NCI-H345 treated with DMSO at 0.1 percent for 48 hours (cell line): ENCODE results near the gene CYTH1.

Experiments used
- DNase-seq: peaks from one replicate; lab custom pipeline; 2025; ENCODE audit not compliant: unreplicated experiment; lab: John Stamatoyannopoulos, UW

Gene CYTH1

DNA sequence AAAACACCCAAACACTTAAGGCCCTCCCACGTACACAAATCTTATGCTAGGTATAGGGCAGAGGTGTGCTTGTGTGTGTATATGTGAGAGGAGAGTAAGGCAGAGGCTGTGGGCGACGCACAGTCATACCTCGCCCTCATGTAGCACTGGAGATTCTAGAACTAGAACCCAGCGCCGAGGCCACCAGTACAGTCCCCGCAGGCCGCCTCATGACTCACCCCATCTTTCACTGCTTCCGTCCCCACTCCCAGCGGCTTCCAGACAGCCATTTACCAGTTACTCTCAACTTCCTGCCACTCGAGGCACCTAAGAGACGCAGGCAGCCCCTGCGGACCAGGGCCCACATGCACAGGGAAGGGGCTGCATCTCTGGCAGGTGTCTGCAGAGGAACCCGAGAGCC, 23.2 kb upstream of the CYTH1 start:
- no peak for DNase-seq

DNA sequence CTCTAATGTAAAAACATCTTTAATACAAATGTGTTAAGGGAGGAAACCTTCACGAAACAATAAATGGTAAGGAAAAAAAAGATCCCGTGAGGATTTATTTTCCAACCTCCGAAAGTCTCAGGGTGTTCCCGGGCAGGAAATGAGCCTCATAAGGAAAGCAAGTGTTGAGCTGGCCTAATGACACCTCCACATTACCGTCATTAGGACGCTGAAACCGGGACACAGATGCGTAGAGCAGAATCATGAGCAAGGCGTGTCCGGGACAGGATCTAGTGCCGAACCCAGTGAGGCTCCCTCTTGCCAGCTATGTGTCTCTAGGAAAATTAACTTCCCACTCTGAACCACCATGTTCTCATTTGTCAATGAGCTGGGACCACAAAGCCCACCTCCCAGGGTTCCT, 22.7 kb upstream of the CYTH1 start:
- DNase-seq = no peak

DNA sequence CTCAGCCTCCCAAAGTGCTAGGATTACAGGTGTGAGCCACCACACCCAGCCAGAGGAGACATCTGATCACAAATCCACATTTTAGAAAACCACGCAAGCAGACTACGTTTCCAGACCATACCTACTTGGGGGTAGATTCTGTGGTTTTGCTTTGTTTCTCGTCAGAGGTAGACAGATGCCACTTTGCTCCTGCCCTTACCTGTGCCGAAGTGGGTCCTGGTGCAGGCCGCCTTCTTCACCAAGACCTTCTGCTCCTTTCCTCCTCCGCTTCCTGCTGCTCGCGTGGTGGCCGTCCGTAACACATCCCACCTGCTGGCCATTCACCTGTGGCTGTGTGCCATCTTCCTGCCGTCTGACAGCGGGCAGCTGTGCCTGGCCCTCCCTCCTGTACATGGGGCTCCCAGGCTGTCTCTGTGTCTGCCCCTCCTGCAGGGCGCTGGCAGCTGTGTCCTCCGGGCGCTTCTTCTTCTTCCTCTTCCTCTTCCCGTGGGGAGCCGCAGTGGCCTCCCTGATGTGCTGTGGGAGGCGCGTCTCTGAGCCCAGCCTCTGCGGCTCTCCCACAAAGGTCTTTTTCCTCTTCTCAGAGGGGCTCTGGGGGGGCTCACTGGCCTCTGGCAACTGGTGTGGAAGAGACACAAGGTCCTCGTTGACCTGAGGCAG, 21.2 kb upstream of the CYTH1 start:
- no peak for DNase-seq

DNA sequence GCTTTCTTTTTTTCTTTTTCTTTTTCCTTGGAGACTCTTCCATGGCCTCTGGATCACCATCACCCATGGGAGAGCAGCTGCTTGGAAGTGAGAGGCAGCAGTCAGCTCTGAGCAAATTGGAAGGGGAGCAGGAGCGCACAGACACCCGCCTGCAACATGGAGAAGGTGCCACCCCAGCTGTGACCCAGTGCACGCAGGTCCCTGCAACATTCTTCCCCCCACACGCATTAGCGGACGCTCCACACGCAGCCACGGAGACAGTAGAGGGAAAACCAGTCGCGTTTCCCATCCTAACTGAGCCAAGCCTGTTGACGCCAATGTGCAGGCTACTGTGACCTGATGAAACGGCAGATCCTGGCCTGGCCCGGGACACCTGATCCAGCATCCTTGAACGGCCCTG, 20.4 kb upstream of the CYTH1 start:
- DNase-seq = no peak

DNA sequence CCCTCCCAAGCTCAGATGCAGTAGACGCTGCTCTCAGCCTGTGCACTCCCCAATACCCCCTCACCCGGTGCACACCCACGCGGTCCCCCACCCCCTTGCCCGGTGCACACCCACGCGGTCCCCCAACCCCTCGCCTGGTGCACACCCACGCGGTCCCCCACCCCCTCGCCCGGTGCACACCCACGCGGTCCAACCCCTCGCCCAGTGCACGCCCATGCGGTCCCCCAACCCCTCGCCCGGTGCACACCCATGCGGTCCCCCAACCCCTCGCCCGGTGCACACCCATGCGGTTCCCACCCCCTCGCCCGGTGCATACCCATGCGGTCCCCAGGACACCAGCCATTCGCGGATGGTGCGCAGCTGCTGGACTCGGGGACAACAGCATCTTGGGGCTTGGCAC, 19.9 kb upstream of the CYTH1 start:
- DNase-seq = no peak

DNA sequence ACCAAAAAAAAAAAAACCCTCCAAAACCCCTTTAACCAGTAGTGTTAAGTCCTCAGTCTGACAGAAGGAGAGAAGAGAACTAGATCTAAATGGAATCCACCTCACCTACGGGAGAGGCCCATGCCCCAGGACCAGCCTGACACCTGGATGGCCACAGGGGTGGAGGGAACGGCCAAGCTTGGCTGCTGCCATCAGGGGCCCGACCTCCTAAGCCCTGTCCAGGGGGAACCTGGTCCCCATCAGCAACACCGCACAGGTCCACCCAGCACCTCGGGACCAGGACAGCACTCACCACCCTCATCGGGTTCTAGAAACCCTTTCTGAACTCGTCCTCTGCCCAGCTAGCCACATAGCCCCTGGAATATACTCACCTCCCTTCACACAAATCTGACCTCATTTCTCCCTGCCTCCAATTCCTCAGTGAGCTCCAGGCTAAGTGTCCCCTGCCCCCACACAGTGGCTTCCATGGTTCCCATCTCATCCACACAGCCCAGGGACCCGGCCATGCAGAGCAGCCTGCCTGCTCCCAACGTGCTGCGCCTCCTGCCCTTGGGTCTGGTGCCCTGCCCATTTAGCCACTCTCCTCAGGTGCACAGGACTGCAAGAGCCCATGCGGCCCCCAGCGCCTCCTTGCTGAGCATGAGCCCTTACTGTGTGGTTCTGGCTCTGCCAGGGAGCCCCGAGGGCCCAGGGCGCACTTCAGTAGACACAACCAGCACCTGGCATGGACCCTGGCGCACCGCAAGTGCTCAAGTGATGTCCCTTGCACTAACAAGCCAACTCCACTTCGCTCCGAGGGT, 18.3 kb upstream of the CYTH1 start:
- DNase-seq = no peak

DNA sequence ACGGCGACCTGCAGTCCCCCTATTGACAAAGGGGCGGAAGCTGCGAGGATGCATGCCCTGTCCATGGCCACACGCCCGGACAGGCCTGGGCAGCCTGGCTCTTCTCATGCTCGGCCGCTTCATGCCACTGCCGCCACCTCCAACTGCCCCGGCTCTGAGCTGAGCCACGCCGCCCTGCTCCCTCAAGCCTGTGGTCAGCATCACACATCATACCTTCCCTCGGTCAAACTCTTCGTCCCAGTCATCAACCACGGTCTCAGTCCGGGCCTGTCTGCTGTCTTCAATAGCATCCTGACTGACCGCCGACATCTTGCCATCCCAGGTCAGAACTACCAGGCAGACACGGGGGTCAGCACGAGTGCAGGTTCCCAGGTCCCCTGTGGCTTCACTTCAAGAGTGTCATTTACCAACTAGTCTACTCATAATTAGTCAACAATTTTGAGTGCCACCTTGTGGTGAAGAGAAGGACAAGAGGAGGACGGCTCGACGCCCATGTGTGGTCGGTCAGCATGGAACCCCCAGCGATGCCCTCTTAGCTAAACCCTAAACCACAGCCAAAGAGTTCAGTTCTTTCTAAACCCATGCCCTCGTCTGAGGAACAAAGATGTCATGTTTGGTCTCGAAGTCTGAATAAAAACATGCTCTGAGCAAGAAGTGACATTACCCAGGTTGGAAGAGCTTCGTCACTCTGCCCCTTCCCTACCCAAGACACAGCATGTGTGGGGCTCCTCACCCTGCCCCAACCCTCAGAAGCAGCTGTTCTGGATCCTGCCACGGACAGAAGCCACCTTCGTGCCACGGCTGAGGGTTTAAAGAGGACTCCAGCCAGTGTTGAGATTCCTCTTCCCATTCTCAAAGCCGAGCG, 16.9 kb upstream of the CYTH1 start:
- DNase-seq = no peak

DNA sequence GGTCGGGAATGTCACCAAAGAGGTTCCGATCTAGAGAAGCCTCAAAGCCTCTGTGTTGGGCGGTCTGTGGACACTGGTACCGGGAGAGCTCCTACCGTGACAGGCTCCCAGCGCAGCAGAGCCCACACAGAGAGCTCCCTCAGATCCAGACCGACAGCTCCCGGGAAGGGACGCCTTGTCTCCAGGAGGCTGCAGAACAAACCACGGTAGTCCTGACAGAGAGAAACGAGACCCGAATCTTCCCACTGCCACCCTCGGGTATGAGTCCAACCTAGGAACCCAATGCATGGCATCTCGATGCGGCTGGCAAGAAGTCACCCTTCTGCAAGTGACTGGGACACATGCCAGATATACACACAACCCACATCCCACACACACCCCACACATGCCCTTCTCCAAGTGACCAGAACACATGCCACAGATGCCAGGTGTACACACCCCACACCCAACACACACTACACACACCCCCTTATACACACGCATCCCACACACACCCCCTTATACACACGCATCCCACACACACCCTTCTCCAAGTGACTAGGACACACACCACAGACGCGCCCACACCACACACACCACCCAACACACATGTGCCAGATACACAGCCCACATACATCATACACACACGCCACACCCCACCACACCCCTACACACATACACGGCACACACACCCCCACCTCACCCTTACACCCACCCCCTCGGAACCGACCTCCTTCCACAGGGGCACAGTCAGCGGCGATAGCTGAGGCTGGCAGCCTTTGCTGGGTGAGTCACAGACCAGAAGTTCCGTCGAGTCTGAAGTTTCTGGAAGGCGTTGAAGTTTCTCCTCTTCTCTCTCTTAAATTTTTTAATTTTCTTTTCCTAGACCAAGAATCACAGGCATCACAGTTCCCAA, 15.9 kb upstream of the CYTH1 start:
- DNase-seq = no peak

DNA sequence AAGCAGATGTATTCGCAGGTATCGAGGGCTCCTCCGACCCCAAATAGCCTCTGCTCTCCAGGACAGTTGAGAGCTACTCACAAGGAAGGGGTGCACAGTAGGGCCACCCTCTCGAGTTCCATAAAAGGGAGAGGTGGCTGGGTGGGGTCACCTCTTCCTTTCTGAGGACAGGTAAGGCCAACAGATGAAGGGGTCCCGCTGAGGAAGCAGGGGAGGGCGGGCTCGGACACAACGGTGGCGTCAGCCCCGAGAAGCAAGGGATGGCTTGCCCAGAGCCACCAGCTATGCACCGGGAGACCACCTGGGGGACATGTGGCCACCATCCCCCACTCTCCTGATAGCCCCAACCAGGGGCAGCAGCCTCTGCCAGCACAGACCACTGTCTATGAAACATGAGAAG, 15.1 kb upstream of the CYTH1 start:
- DNase-seq = no peak

DNA sequence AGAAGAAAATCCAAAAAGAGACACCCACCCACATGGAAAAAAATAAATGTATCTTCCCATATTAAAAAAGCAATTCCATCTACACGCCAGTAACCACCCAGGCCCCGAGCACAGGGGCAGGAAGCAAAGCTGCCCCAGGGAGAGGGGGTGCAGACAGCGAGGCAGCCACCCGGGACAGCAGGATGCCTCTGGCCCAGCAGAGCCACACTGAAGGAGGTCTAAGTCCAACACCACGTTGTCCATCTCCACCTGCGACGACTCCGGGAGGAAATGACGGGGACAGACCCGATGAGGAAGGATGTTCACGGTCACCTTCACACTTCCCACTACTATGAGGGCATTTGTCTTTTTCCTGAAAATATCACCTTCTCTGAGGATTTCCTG, 14.4 kb upstream of the CYTH1 start:
- no peak for DNase-seq

DNA sequence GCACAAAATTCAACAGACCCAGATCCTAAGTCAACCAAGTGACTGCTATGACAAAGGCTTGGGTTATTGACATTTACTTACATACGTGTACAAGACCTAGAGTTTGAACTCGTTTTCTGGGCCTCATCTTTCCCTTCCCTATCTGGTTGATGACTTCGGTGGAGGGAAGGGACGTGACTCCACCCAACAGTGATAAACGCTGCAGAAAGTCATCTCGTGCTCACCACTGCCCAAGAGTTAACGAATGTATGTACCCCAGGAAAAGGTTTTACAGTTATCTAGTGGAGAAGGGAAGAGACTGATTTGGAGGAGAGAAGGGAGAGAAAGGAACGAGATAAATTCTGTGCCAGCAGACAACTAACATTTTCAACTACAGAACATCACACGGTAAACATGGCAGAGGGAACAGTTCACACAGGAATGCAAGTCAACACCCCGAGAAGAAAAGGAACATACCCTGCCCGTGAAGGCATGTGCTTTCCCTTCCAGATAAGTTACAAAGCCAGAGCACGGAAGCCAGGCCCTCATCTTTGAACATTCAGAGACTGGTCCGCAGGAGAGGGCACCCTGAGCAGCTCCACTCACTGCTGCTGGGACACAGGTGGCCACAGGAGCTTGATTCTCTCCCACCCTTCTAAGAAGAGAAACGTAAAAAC, 13.9 kb upstream of the CYTH1 start:
- DNase-seq = no peak

DNA sequence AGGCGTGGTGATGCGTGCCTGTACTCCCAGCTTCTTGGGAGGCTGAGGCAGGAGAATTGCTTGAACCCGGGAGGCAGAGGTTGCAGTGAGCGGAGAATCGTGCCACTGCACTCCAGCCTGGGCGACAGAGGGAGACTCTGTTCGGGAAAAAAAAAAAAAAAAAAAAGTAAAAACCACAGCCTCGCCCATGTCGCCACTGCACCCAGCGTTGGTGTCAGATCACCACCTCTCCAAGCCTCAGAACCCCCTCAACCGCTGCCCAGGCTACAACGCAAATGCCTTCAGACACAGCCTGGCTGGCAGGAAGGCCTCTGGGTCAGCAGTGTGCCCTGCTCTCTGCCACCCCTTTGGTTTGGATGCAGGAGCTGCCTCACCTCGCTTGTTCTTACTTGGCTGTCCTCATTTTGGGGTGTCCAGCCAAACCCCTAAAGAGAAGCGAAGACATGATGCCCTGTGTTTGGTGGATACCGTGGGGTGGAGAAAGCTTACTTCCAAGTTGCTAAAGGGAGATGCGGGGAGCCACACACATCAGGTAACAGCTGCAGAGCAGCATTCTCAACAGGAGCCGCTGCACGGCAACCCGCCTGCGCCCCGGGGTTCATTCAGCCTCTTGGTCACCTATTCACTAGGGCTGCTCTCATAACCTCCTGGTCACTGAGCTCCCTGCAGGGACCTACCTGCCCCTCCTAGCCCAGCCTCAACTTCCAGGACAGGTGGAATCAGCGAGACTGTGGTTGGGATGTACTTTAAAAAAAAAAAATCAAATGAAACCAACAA, 13.0 kb upstream of the CYTH1 start:
- no peak for DNase-seq

DNA sequence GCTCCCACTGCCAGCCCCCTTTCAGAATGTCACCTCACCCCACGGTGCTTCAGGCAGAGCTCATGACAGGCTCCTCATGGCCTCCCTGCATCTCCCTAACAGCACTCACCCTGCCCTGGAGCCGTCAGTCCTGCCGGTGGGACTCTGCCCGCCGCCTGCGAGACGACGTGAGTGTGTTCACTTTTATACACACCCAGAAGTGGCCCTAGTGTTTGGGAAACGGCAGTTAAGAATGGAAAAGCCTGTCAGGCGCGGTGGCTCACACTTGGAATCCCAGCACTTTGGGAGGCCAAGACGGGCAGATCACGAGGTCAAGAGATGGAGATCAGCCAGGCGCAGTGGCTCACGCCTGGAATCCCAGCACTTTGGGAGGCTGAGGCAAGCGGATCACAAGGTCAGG, 12.3 kb upstream of the CYTH1 start:
- DNase-seq = no peak

DNA sequence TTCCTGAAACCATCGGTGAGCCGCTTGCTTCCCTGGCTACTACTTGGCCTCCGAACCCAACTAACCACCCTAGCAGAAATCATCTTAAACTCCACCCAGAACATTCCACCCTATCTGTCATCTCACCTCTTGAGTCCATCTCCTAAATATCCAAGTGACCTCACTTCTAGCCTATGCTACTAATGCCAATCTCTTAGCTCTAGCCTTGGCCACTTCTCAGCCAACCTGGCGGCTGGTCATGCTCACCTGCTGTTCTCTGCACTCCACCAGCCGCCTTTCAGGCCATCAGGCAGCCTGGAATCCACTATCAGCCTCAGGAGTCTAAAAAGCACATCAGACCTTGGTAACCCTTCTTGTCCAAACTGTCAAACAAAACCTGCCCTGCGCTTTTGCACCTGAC, 11.9 kb upstream of the CYTH1 start:
- no peak for DNase-seq

DNA sequence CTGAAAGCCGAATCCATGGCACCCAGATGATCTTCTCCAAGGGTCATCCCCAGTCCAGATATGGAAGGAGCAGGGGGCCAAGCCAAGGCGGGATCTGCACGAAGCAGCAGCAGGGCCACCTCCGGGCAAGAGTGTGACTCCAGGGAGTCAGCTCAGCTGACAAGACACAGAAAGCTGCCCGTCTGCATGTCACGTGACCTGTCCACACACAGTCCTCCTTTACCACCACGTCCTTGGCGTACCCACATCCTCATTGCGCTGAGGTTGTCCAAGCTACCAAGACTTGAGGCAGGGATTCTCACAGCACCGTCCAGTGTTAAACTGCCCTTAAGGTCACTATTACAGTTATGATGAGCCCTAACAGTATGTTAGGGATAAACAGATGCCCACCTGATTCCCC, 11.3 kb upstream of the CYTH1 start:
- no peak for DNase-seq

DNA sequence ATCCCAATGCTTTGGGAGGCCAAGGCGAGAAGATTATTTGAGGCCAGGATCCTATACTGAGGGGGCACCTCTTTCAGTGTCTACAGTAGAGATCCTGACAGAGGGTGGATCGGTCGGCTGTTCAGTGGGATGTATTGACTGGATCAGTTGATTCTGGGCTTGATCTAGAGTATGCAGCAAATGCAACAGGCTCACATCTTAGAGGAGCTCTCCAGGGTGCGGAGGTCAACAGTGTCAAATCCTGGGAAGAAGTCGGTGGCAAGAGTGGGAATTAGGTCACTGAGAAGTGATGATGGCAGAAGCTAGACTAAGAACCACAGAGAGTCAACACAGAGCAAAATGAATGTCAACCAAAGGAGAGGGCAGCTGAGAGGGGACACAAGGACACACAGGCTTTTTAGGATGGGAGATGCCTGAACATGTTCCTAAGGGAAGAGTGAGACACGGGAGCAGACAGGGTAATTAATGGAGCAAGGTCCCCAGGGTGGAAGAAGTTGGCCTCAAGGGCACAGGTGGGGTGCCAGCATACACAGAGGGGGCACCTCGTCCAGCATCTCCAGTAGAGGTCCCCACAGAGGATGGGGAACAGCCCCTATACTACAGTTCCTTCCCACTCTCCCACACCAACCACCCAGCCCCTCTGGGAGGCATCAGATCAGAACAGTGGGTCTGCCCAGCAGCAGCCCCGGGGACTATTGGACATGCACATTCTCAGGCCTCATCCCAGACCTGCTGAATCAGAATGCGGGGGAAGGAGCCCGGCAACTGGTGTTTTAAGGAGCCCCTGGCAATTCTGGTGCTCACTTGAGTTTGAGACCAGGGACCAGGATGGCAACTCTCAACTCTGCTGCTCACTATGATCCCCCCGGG, 10.0 kb upstream of the CYTH1 start:
- DNase-seq = no peak

DNA sequence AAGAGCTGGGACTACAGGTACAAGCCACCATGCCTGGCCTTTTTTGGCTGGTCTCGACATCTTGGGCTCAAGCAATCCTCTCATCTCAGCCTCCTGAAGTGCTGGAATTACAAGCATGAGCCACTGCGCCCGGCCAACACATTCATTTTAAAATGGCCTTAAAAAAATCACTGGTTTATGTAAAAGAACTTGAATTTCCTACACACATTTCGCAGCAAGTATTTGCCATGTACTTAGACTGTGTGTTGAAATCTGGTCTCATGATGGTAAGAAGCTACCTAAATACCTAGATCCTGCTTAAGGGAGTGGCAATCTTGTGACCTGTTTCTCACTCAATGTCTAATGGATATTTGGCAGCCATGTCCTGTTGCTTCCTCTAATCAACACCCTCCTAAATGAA, 8.5 kb upstream of the CYTH1 start:
- no peak for DNase-seq

DNA sequence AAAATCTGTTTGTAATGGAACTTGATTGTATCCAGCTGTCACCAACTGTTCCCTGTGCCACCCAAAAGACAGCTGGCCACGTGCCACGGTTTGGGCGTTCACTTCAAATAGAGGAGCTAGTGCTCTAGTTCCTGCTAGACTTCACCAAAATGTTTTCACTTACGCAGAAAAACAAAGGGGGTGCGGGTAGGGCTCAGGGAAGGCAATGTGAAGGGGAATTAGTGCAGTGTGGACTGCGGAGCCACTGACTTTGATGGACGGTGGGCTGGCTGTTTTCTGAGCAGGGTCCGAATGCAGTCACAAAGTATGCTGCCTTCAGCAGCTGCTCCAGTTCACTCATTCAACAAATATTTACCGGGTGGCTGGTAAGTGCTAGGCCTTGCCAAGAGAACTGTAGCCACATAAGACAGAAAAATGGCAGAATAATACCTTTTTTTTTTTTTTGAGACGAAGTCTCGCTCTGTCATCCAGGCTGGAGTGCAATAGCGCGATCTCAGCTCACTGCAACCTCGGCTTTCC, 7.6 kb upstream of the CYTH1 start:
- peak; percentile 48 for DNase-seq
